ENCODE results near the gene LYRM7. TPM values are rescaled to one million over a fixed set of nuclear protein-coding genes. Genes with fewer than 3 reads are reported as not detected.
"Not testable (repeated sequence)": the region's sequence is repeated elsewhere in the genome, so short reads cannot be mapped to it uniquely, and the experiment has no call there.

LYRM7 gene
- polyA plus RNA-seq, 4 donors = 12.4 to 16.4 (median 12.6) TPM

- DNase-seq (ENCODE audit: low read depth in 4 of 4, low spot score in 2 of 4) = no peak
These were observed 599 bp downstream of the LYRM7 start for GRCh38 chr5:131171276-131171810.

GRCh38 chr5:131180407-131180806, 9.7 kb downstream of the LYRM7 start:
- DNase-seq (ENCODE audit: low read depth in 4 of 4, low spot score in 2 of 4) = no peak

DNA sequence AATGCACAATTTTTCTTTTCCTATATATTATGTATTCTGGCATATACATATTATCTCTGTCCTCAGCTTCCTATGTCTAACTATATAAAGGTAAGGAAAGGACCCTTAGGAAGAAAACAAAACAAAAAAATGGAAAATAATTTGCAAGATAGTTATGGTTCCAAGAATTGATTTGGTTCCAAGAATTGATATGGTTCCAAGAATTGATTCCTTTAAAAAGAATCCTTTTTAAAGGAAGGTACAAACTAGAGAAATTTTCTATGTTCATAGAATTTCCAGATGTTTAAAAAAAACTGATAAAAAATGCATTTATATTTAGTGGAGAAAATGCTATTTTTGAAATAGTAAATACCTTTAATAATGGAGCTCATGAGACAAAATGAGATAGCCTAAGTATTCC, 12.1 kb downstream of the LYRM7 start:
- no peak for DNase-seq (ENCODE audit: low read depth in 4 of 4, low spot score in 2 of 4)

GRCh38 chr5:131185523-131186104, 14.9 kb downstream of the LYRM7 start:
- DNase-seq (ENCODE audit: low read depth in 4 of 4, low spot score in 2 of 4) = no peak

DNA sequence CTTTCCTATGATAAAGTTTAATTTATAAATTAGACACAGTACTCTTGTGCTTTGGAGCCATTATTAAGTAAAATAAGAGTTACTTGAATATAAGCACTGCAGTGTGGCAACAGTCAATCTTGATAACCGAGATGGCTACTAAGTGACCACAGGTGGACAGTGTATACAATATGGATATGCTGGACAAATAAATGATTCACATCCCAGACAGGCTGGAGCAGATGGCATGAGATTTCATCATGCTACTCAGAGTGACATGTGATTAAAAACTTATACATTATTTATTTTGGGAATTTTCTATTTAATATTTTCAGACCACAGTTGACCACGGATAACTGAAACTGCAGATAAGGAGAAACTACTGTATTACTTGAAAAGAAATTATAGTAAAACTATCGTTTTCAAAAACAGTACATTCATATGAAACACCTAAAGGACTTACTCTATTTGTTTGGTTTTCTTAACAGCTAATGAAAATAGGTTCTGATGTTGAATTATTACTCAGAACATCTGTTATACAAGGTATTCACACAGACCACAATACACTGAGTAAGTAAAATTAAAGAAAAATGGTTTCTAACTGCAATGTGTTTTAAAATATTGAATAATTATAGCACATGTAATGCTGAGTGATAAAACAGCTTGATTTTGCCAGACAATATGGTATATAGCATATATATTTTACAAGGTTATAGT, 16.0 kb downstream of the LYRM7 start:
- DNase-seq (ENCODE audit: low read depth in 4 of 4, low spot score in 2 of 4) = no peak

- DNase-seq (ENCODE audit: low read depth in 4 of 4, low spot score in 2 of 4) = no peak
These were observed 22.4 kb downstream of the LYRM7 start for GRCh38 chr5:131193106-131193505.

DNA sequence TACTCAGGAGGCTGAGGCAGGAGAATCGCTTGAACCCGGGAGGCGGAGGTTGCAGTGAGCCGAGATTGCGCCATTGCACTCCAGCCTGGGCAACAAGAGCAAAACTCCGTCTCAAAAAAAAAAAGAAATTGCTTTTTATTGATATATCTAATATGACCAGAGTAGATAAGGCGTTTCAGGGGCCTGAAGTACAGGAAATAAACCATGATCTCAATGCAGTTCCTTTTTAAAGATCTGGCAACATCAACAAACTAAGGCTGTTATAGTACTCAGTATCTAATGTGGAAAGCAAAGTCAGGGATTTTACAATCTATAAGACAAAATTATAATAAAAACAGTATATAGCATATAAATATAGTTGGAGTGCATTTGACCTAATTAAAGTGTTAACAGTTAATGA, 23.2 kb downstream of the LYRM7 start:
- not testable (repeated sequence) for DNase-seq (ENCODE audit: low read depth in 4 of 4, low spot score in 2 of 4)

- DNase-seq (ENCODE audit: low read depth in 4 of 4, low spot score in 2 of 4) = no peak
These were observed 24.0 kb downstream of the LYRM7 start for GRCh38 chr5:131194725-131195124.

DNA sequence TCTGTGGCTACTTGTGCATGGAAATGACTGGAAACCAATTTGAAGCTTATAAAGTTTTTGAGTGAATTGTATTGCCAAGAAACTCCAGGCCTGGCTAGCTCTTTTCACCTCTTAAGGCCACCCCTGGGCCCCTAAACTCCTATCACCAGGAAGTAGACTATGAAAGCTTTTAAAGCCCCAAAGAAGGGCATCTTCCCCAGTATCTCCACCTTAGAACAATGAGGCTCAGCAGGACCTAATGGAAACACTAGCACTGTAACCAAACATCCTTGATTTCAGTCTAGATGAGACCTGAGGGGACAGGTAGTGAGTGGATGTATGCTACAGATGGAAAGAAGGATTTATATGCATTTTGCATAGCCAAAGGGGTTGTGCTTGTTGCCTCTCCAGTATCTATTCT, 25.0 kb downstream of the LYRM7 start:
- DNase-seq (ENCODE audit: low read depth in 4 of 4, low spot score in 2 of 4) = no peak

DNA sequence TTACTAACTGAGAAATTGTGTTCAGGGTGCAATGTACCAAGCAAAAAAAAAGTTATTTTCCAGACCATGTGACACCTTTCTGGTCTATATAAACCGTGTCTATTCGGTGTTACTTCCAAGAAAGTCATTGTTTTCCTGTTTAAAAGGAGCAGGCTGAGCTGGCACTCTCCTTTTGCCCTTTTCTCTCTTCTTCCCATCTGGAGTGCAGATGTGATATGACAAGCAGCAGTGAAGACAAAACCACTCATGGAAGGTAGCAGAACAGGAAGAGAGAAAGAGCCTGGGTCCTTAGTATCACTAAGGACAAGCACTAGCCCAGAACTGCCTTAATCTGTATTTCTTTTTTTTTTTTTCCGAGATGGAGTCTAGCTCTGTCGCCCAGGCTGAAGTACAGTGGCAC, 25.6 kb downstream of the LYRM7 start:
- DNase-seq (ENCODE audit: low read depth in 4 of 4, low spot score in 2 of 4) = no peak

GRCh38 chr5:131198625-131199024, 27.9 kb downstream of the LYRM7 start:
- DNase-seq (ENCODE audit: low read depth in 4 of 4, low spot score in 2 of 4) = no peak

- no peak for DNase-seq (ENCODE audit: low read depth in 4 of 4, low spot score in 2 of 4)
These were observed 29.8 kb downstream of the LYRM7 start for GRCh38 chr5:131200560-131200959.

DNA sequence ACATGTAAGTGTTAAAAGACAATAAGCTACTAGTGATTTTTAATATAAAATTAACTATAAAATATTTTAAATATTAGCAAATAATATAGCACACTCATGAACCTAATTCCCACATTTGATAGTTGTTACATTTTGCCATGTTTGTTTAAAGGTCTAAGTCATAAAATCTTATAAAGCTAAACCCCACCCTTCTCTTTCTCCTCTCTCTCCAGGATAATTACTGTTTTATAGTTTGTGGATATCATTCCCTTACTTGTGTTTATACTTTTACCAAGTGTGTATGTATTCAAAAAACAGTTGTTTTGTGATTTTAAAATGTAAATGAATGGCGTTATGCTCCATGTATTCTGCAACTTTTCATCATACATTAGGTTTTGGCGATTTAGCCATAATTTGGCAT, 34.2 kb downstream of the LYRM7 start:
- DNase-seq (ENCODE audit: low read depth in 4 of 4, low spot score in 2 of 4) = no peak

DNA sequence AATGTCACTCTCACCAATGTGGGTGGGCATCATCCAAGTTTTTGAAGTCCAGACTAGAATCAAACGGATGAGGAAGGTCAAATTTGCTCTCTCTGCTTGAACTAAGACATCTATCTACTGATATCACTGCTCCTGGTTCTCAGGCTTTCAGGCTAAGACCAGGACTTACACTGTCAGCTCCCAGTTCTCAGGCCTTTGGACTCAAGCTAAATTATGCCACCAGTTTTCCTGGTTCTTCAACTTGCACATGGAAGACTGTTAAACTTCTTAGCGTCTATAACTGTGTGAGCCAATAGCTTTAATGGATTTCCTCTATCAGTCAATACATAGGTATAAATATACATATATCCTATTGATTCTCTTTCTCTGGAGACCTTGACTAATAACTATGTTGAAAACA, 35.3 kb downstream of the LYRM7 start:
- DNase-seq (ENCODE audit: low read depth in 4 of 4, low spot score in 2 of 4) = no peak

DNA sequence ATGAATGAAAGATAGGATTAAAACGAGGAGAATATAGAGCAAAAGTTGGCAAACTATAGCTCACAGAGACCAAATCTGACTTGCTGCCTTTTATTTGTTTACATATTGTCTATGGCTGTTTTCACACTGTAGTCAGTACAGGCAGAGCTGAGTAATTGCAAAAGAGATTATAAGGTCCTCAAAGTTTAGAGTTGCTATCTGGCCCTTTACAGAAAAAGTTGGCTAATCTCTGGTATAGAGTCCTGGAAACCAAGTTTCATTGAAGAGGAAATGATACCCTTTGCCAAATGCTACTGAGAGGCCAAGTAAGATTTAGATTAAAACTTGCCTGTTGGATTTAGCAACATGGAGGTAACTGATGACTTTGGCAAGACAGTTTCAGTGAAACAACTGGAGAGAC, 36.0 kb downstream of the LYRM7 start:
- no peak for DNase-seq (ENCODE audit: low read depth in 4 of 4, low spot score in 2 of 4)

DNA sequence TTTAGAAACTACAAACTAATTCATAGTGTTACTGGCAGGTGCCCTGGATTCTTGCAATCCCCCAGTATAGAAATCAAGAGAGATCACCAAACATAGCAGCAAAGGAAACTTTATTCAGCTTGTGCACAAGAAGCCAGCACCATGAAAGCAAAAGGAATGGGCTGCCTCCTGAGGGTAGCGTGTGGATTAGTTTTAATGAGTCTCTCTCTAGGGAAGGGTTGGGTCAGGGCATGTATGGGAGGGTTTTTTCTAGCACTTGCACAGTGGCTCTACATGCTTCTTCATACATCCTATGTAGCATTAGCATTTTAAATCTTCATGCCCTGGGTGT, 38.4 kb downstream of the LYRM7 start:
- no peak for DNase-seq (ENCODE audit: low read depth in 4 of 4, low spot score in 2 of 4)

DNA sequence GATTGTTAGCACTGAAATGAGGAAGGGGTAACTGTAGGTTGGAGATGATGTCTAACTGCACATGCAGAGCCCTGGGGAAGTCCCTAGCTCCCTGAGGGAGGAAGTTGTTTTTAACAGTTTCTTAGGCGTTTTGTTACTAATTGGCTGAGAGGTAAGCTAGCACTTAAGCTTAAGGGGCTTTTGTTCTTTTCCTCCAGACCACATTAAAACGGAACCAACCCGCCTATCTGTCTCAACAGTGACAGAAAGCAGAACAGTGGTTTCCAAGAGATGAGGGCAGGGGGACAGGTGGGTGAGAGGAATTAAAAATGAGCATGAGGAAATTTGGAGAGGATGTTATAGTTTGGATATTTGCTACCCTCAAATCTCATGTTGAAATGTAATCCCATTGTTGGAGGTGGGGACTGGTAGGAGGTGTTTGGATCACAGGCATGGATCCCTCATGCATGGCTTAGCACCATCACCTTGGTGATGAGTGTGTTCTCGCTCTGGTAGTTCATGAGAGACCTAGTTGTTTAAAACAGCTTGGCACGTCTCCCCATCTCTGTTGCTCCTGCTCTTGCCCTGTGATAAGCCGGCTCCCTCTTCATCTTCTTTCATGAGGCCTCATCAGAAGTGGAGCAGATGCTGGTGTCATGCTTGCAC, 38.9 kb downstream of the LYRM7 start:
- DNase-seq (ENCODE audit: low read depth in 4 of 4, low spot score in 2 of 4) = peak in 2 of 4 donors; percentile 5 to 9

DNA sequence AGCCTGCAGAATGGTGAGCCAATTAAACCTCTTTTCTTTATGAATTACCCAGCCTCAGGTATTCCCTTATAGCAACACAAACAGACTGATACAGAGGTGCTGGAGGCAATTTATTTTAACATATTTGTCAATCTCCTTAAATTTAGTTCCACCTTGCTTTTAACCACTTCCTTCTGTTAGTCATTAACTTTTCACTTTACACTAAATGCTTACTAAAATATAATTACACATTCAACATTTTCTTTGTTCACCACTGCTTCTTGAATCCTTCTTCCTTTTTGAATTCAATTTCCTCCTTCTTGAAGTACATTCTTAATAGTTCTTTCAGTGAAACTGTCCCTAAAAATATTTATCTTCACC, 39.4 kb downstream of the LYRM7 start:
- DNase-seq (ENCODE audit: low read depth in 4 of 4, low spot score in 2 of 4) = no peak

- DNase-seq (ENCODE audit: low read depth in 4 of 4, low spot score in 2 of 4) = no peak
These were observed 40.9 kb downstream of the LYRM7 start for GRCh38 chr5:131211669-131212068.

DNA sequence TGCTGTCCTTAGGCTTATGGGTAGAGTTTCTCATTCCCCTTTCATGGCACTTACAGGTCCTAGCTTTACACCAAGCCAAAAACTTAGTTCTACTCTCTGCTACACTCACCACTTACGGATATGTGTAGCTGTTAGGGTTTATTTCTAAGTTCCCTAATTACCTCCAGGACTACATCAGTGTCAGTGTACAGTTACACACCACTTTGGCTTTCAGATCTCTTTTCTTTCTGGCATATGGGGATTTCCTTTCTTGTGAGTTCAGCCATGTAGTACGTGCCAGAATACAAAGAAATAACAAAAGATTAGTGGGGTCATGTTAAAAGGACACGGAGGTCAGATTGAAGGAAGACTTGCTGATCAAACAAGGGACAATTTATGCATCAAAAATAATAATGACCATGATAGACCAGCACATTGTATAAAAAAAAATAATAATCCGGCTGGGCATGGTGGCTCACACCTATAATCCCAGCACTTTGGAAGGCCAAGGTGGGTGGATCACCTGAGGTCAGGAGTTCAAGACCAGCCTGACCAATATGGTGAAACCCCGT, 41.8 kb downstream of the LYRM7 start:
- no peak for DNase-seq (ENCODE audit: low read depth in 4 of 4, low spot score in 2 of 4)

DNA sequence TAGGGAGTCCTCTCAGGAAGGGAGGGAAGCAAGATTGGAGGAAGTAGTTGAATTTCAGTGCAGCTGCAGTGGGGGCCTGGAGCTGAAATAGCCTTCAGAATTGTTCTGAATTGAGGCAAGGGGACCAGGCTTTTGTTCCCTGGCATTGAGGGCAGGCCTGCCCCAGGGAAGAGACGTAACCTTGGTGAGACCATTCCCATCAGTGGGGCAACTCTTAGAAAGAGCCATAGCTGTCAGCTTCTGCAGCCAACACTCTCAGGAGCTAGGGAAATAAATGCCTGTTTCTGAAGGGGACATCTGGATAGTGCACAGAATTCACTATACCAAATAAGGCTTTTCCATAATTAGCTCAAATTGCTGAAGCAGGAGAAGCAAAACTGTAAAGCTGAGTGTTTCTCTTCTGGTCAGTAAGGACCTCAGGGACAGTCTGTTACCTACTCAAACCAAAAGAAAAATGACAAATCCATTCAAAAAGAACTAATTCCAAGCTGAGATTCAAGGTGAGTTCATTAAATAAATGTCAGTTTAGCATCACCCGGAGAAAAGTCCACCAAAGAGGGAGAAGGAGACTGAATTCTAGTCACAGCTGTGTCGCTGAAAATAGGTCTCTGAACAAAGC, 44.0 kb downstream of the LYRM7 start:
- DNase-seq (ENCODE audit: low read depth in 4 of 4, low spot score in 2 of 4) = no peak

Measured in left renal cortex interstitium (tissue), 4 donors.